HCT116 (cell line): ENCODE measurements around the gene RABGGTB. TPM values are rescaled to one million over a fixed set of nuclear protein-coding genes. Genes with fewer than 3 reads are reported as not detected.

ENCODE experiments used
- ATAC-seq: fragments of 200-7000 bp; cut with Tn5 transposase; 2 replicates; pipeline ENCODE4 v1.9.1; 2020; ENCODE audit warnings: mild to moderate bottlenecking, moderate library complexity
- BruUV-seq: library from RNA; stranded (reverse); fragments of 400-500 nt; replicated peaks from 2 replicates; lab custom pipeline; 2021; lab: Mats Ljungman, UMichigan
- CTCF ChIA-PET: fragments of 300-600 bp; sonication (Branson Sonifier 250); formaldehyde crosslinking; loops from one replicate; lab custom pipeline; 2021; ENCODE audit warnings: antibody characterized with exemption; lab: Charles Lee
- POLR2A ChIA-PET: fragments of 300-600, 350-600 bp; sonication (Branson Sonifier 250); formaldehyde crosslinking; loops from one replicate; lab custom pipeline; 2021; ENCODE audit warnings: antibody characterized with exemption; lab: Charles Lee
- RAD21 ChIA-PET, 2 experiments: fragments of 300-600 bp; sonication (Branson Sonifier 250); formaldehyde crosslinking; loops; one replicate each; lab custom pipeline; 2023; ENCODE audit warnings: low total read pairs in 2 of 2; ENCODE audit not compliant: uncharacterized antibody in 2 of 2, unreplicated experiment in 2 of 2, low non-redundant PET in 1 of 2; lab: Charles Lee
- DNase-seq: peaks from one replicate; pipeline ENCODE4 v3.0.0-alpha.2; 2010; ENCODE audit warnings: low read depth, low spot score
- H2AFZ ChIP-seq: fragments of 200-600 bp; shearing (Covaris generic), sonication (generic); 2 replicates; pipeline ENCODE4 v1.6.1; 2017; ENCODE audit warnings: low read depth, mixed run types, mixed read lengths, antibody characterized with exemption, low read length; ENCODE audit not compliant: poor library complexity, severe bottlenecking
- H3K27ac ChIP-seq: 2 replicates; pipeline ENCODE4 v1.5.1; 2012; ENCODE audit warnings: low read depth, low read length
- H3K27me3 ChIP-seq: fragments of 200-600 bp; sonication (generic); 2 replicates; pipeline ENCODE4 v1.6.1; 2016; ENCODE audit warnings: mixed run types, low read length, mixed read lengths; ENCODE audit not compliant: insufficient read depth
- H3K36me3 ChIP-seq, 2 experiments: fragments of 200-500 bp in 1 of 2; fragments of 200-600 bp in 1 of 2; sonication (Bioruptor generic) in 1 of 2; sonication (generic) in 1 of 2; 2 replicates each; pipeline versions ENCODE4 v1.5.1 to v1.6.1; 2014 to 2016; ENCODE audit warnings: low read length in 2 of 2, inconsistent platforms in 1 of 2, mixed read lengths in 1 of 2, mixed run types in 1 of 2; ENCODE audit not compliant: insufficient read depth in 2 of 2, control insufficient read depth in 1 of 2
- H3K4me1 ChIP-seq, 2 experiments: fragments of 200-600 bp in 1 of 2; sonication (generic) in 1 of 2; 2 replicates each; pipeline versions ENCODE4 v1.5.1 to v1.6.1; 2012 to 2017; ENCODE audit warnings: low read length in 2 of 2, inconsistent platforms in 1 of 2, mild to moderate bottlenecking in 1 of 2, mixed read lengths in 1 of 2, mixed run types in 1 of 2, moderate library complexity in 1 of 2; ENCODE audit not compliant: insufficient read depth in 2 of 2, control insufficient read depth in 1 of 2
- H3K4me2 ChIP-seq: fragments of 200-600 bp; sonication (generic); 2 replicates; pipeline ENCODE4 v1.6.1; 2017; ENCODE audit warnings: mixed run types, low read length, mixed read lengths
- H3K4me3 ChIP-seq, 2 experiments: fragments of 200-600 bp in 1 of 2; sonication (generic) in 1 of 2; replicated peaks in 1 of 2; 2 replicates each; pipeline ENCODE4 v1.5.1; 2011 to 2016; ENCODE audit warnings: low read length in 2 of 2, control low read depth in 1 of 2, low read depth in 1 of 2, mild to moderate bottlenecking in 1 of 2, mixed read lengths in 1 of 2, mixed run types in 1 of 2
- H3K79me2 ChIP-seq: fragments of 200-600 bp; sonication (generic); 2 replicates; pipeline ENCODE4 v1.6.1; 2017; ENCODE audit warnings: mild to moderate bottlenecking, mixed run types, low read length, moderate library complexity, mixed read lengths; ENCODE audit not compliant: insufficient read depth
- H3K9ac ChIP-seq: fragments of 200-600 bp; sonication (generic); 2 replicates; pipeline ENCODE4 v1.6.1; 2016; ENCODE audit warnings: low read length, mixed read lengths
- H3K9me2 ChIP-seq: fragments of 200-600 bp; sonication (generic), shearing (Covaris generic); 2 replicates; pipeline ENCODE4 v1.6.1; 2017; ENCODE audit warnings: mixed run types, mild to moderate bottlenecking, moderate library complexity; ENCODE audit not compliant: insufficient read depth
- H3K9me3 ChIP-seq, 2 experiments: fragments of 200-500 bp in 1 of 2; fragments of 200-600 bp in 1 of 2; sonication (Bioruptor generic) in 1 of 2; sonication (generic) in 1 of 2; 2 replicates each; pipeline ENCODE4 v1.6.1; 2014 to 2017; ENCODE audit warnings: low read length in 2 of 2, mixed read lengths in 2 of 2, inconsistent platforms in 1 of 2, low read depth in 1 of 2, mild to moderate bottlenecking in 1 of 2, mixed run types in 1 of 2, moderate library complexity in 1 of 2; ENCODE audit not compliant: control insufficient read depth in 1 of 2, insufficient read depth in 1 of 2
- H4K20me1 ChIP-seq: fragments of 200-600 bp; sonication (generic), shearing (Covaris generic); 2 replicates; pipeline ENCODE4 v1.6.1; 2017; ENCODE audit warnings: mixed run types, mild to moderate bottlenecking, moderate library complexity; ENCODE audit not compliant: insufficient read depth
- ATF3 ChIP-seq: IDR thresholded peaks from 2 replicates; pipeline ENCODE4 v1.6.1; 2012
- ELF1 ChIP-seq: IDR thresholded peaks from 2 replicates; pipeline ENCODE4 v1.6.1; 2012; ENCODE audit warnings: low read depth, borderline replicate concordance
- EZH2 ChIP-seq: fragments of 200-600 bp; sonication (generic); IDR thresholded peaks from 2 replicates; pipeline ENCODE4 v1.6.1; 2017; ENCODE audit warnings: antibody characterized with exemption, mixed run types
- JUND ChIP-seq: IDR thresholded peaks from 2 replicates; pipeline ENCODE4 v1.6.1; 2012
- MAX ChIP-seq: IDR thresholded peaks from 2 replicates; pipeline ENCODE4 v1.6.1; 2012
- POLR2AphosphoS5 ChIP-seq: IDR thresholded peaks from 2 replicates; pipeline ENCODE4 v1.6.1; 2011; ENCODE audit warnings: mild to moderate bottlenecking, low read depth, low read length, moderate library complexity
- SP1 ChIP-seq: IDR thresholded peaks from 2 replicates; pipeline ENCODE4 v1.6.1; 2012; ENCODE audit warnings: low read depth
- SRF ChIP-seq: IDR thresholded peaks from 2 replicates; pipeline ENCODE4 v1.6.1; 2012; ENCODE audit warnings: low read depth
- TCF7L2 ChIP-seq: IDR thresholded peaks from 2 replicates; pipeline ENCODE4 v1.7.0; 2011; ENCODE audit warnings: borderline replicate concordance, inconsistent platforms; ENCODE audit not compliant: insufficient read depth, insufficient read length; ENCODE audit errors: extremely low read depth
- intact Hi-C: fragments of 100-400 bp; cut with micrococcal nuclease; formaldehyde crosslinking; loops from 2 replicates; pipeline ENCODE4 v1.10.0; 2022
- total RNA-seq: library from RNA; stranded (reverse); gene quantifications from one replicate; pipeline ENCODE4 v1.2.1, GENCODE V29; 2021; ENCODE audit not compliant: unreplicated experiment

The RABGGTB gene
- total RNA-seq, 1 experiment from 2014 or later: 203 TPM

GRCh38 chr1:75792091-75792490 lies 6.0 kb downstream of the RABGGTB start:
- peaks cover 73% of the 10 kb centered on the region for H3K79me2 ChIP-seq
- no peaks in the 10 kb centered on the region for H3K9me3 ChIP-seq
- BruUV-seq: no TSS peak
- POLR2A ChIA-PET: interaction anchor here (1.8 kb wide), 1 partner anchor 11 kb away, joined by 5 read pairs; no protein-coding TSS in a partner anchor
- RAD21 ChIA-PET: no interaction called here
- H3K4me1 ChIP-seq: peaks cover 7 to 30% of the 10 kb centered on the region in 2 experiments; a peak in 3 of 4 replicates
- intact Hi-C loops: no loop called here
- H2AFZ ChIP-seq: no peak overlapping the region
- DNase-seq (no peak), ATAC-seq (no peak)
- no peaks in the 10 kb centered on the region for H3K27me3 ChIP-seq
- no peak overlapping the region for H3K4me2 ChIP-seq
- H3K9ac ChIP-seq: no peak overlapping the region
- H3K4me3 ChIP-seq: no peak overlapping the region
- CTCF ChIA-PET: no interaction called here
- peaks cover 69 to 90% of the 10 kb centered on the region in 2 experiments for H3K36me3 ChIP-seq
- no peak overlapping the region for H3K27ac ChIP-seq
- H3K9me2 ChIP-seq: no peaks in the 10 kb centered on the region
- no peak for TF ChIP-seq SRF
- TF ChIP-seq ATF3: no peak
- TF ChIP-seq ELF1: no peak
- no peak for TF ChIP-seq EZH2
- peaks cover 76% of the 10 kb centered on the region for H4K20me1 ChIP-seq

GRCh38 chr1:75794382-75794781 lies 8.3 kb downstream of the RABGGTB start:
- H3K4me2 ChIP-seq: no peak overlapping the region
- POLR2A ChIA-PET: interaction anchor here (1.2 to 1.5 kb wide), 2 partner anchors 8 to 10 kb away, joined by 3 to 8 read pairs; partner anchors contain the start of gene RABGGTB
- H4K20me1 ChIP-seq: peaks cover 80% of the 10 kb centered on the region
- H3K79me2 ChIP-seq: peaks cover 50% of the 10 kb centered on the region
- no peak for TF ChIP-seq ELF1
- no peak for TF ChIP-seq SP1
- no peak for TF ChIP-seq JUND
- TF ChIP-seq POLR2AphosphoS5: no peak
- TF ChIP-seq TCF7L2: no peak
- TF ChIP-seq EZH2: no peak
- no peak for TF ChIP-seq MAX
- TF ChIP-seq, all 23 proteins: peak for 0
- H3K36me3 ChIP-seq: peaks cover 56 to 72% of the 10 kb centered on the region in 2 experiments
- intact Hi-C loops: no loop called here
- ChIA-PET CTCF (no interaction called here), RAD21 (no interaction called here)
- H3K4me3 ChIP-seq: no peak overlapping the region
- BruUV-seq: no TSS peak
- H3K27ac ChIP-seq: no peak overlapping the region
- no peaks in the 10 kb centered on the region for H3K27me3 ChIP-seq
- H3K9me2 ChIP-seq: no peaks in the 10 kb centered on the region
- no peak overlapping the region for H3K9ac ChIP-seq
- no peak for ATAC-seq
- peaks cover 0 to 7% of the 10 kb centered on the region in 2 experiments; a peak in 2 of 4 replicates for H3K4me1 ChIP-seq
- no peaks in the 10 kb centered on the region for H3K9me3 ChIP-seq
- no peak overlapping the region for H2AFZ ChIP-seq
- no peak for DNase-seq
